Measurements from ENCODE around the gene SERPINA1. TPM values are rescaled to one million over a fixed set of nuclear protein-coding genes. Genes with fewer than 3 reads are reported as not detected.
"Not testable (repeated sequence)": the region's sequence is repeated elsewhere in the genome, so short reads cannot be mapped to it uniquely, and the experiment has no call there.

Gene SERPINA1
- total and polyA plus RNA-seq, 2 experiments from 2014 or later: 0.16 to 0.65 TPM

- no peaks in the 10 kb centered on the region for H4K20me1 ChIP-seq (ENCODE audit: insufficient read depth)
- H3K4me1 ChIP-seq (ENCODE audit: insufficient read depth): peaks cover 17% of the 10 kb centered on the region
- H3F3A ChIP-seq (ENCODE audit: insufficient read depth): peaks cover 11% of the 10 kb centered on the region
- no peaks in the 10 kb centered on the region for H3K36me3 ChIP-seq (ENCODE audit: low read depth)
- no peak overlapping the region for H3K27ac ChIP-seq
- H3K4me3 ChIP-seq: no peak overlapping the region
- in situ Hi-C loops (cut with MboI): no loop called here
- H2AFZ ChIP-seq: no peak overlapping the region
- H3K79me2 ChIP-seq (ENCODE audit: insufficient read depth): no peaks in the 10 kb centered on the region
- no peak overlapping the region for H3K9ac ChIP-seq
- WGBS, 2 experiments (ENCODE audit: low coverage in 1 of 2, low lambda C conversion rate in 2 of 2, missing lambda C conversion rate in 2 of 2): 74 to 75% methylated on average over 7 of the region's 7 CpGs
- no peaks in the 10 kb centered on the region for H3K27me3 ChIP-seq (replicated peaks; ENCODE audit: insufficient read depth)
- DNase-seq: no peak
- H3K9me3 ChIP-seq (ENCODE audit: low read depth): no peaks in the 10 kb centered on the region
- no peak overlapping the region for H3K4me2 ChIP-seq (ENCODE audit: unreplicated experiment)
- TF ChIP-seq EZH2 (IDR thresholded peaks at IDR 0.05; ENCODE audit: insufficient read depth, poor library complexity, severe bottlenecking) (no peak), EZH2phosphoT487 (IDR thresholded peaks at IDR 0.05; ENCODE audit: insufficient read depth, low read depth) (no peak)
- no peaks in the 10 kb centered on the region for H3K9me2 ChIP-seq (ENCODE audit: insufficient read depth)
These were observed 39.1 kb downstream of the SERPINA1 start for GRCh38 chr14:94349276-94349675.

- Histone ChIP-seq H3K27me3 (replicated peaks; ENCODE audit: insufficient read depth) (no peaks in the 10 kb centered on the region), H3K9me3 (ENCODE audit: low read depth) (no peaks in the 10 kb centered on the region), H3K4me1 (ENCODE audit: insufficient read depth) (peaks cover 17% of the 10 kb centered on the region), H4K20me1 (ENCODE audit: insufficient read depth) (no peaks in the 10 kb centered on the region), H3K4me3 (no peak overlapping the region), H3K36me3 (ENCODE audit: low read depth) (no peaks in the 10 kb centered on the region), H3K4me2 (ENCODE audit: unreplicated experiment) (no peak overlapping the region), H2AFZ (no peak overlapping the region), H3F3A (ENCODE audit: insufficient read depth) (peaks cover 11% of the 10 kb centered on the region), H3K79me2 (ENCODE audit: insufficient read depth) (no peaks in the 10 kb centered on the region), H3K9me2 (ENCODE audit: insufficient read depth) (no peaks in the 10 kb centered on the region), H3K9ac (no peak overlapping the region), H3K27ac (no peak overlapping the region)
- DNase-seq: no peak
- TF ChIP-seq EZH2phosphoT487 (IDR thresholded peaks at IDR 0.05; ENCODE audit: insufficient read depth, low read depth): no peak
- TF ChIP-seq EZH2 (IDR thresholded peaks at IDR 0.05; ENCODE audit: insufficient read depth, poor library complexity, severe bottlenecking): no peak
- in situ Hi-C loops (cut with MboI): no loop called here
These were observed 39.6 kb downstream of the SERPINA1 start for GRCh38 chr14:94348836-94349235.

GRCh38 chr14:94346841-94347240 is 41.6 kb downstream of the SERPINA1 start:
- Histone ChIP-seq H3K27me3 (replicated peaks; ENCODE audit: insufficient read depth) (no peaks in the 10 kb centered on the region), H3K9me2 (ENCODE audit: insufficient read depth) (no peaks in the 10 kb centered on the region), H3K9me3 (ENCODE audit: low read depth) (no peaks in the 10 kb centered on the region), H3K4me1 (ENCODE audit: insufficient read depth) (peaks cover 26% of the 10 kb centered on the region), H2AFZ (no peak overlapping the region), H3K9ac (no peak overlapping the region), H3F3A (ENCODE audit: insufficient read depth) (peaks cover 21% of the 10 kb centered on the region), H3K36me3 (ENCODE audit: low read depth) (no peaks in the 10 kb centered on the region), H3K27ac (peak overlapping the region; percentile 34), H4K20me1 (ENCODE audit: insufficient read depth) (no peaks in the 10 kb centered on the region), H3K79me2 (ENCODE audit: insufficient read depth) (no peaks in the 10 kb centered on the region), H3K4me3 (no peak overlapping the region), H3K4me2 (ENCODE audit: unreplicated experiment) (peak overlapping the region; percentile 41)
- WGBS, 2 experiments (ENCODE audit: low coverage in 1 of 2, low lambda C conversion rate in 2 of 2, missing lambda C conversion rate in 2 of 2): 71 to 76% methylated on average over 5 of the region's 5 CpGs
- DNase-seq: peak; percentile 22
- TF ChIP-seq EZH2 (IDR thresholded peaks at IDR 0.05; ENCODE audit: insufficient read depth, poor library complexity, severe bottlenecking) (no peak), EZH2phosphoT487 (IDR thresholded peaks at IDR 0.05; ENCODE audit: insufficient read depth, low read depth) (no peak)
- in situ Hi-C loops (cut with MboI): no loop called here

- H3K36me3 ChIP-seq (ENCODE audit: low read depth); H3K9me3 ChIP-seq (ENCODE audit: low read depth); H3K9me2 ChIP-seq (ENCODE audit: insufficient read depth); in situ Hi-C loops (cut with MboI); H2AFZ ChIP-seq; H4K20me1 ChIP-seq (ENCODE audit: insufficient read depth); H3K9ac ChIP-seq; H3K27me3 ChIP-seq (replicated peaks; ENCODE audit: insufficient read depth); H3K79me2 ChIP-seq (ENCODE audit: insufficient read depth); H3K4me3 ChIP-seq: not testable (repeated sequence)
- 69% methylated on average over 18 to 24 of the region's 24 CpGs for WGBS, 2 experiments (ENCODE audit: low coverage in 1 of 2, low lambda C conversion rate in 2 of 2, missing lambda C conversion rate in 2 of 2)
- DNase-seq: peak; percentile 83
- H3K27ac ChIP-seq: peak overlapping the region; percentile 34
- peaks cover 32% of the 10 kb centered on the region for H3K4me1 ChIP-seq (ENCODE audit: insufficient read depth)
- peaks cover 27% of the 10 kb centered on the region for H3F3A ChIP-seq (ENCODE audit: insufficient read depth)
- H3K4me2 ChIP-seq (ENCODE audit: unreplicated experiment): peak overlapping the region; percentile 41
These were observed 42.2 kb downstream of the SERPINA1 start for GRCh38 chr14:94346065-94346786.
